K562 (cell line): ENCODE data around the gene BTN3A1. TPM values are rescaled to one million over a fixed set of nuclear protein-coding genes. Genes with fewer than 3 reads are reported as not detected.

Source experiments
- ATAC-seq: fragments of 200-7000 bp; cut with Tn5 transposase; 3 replicates; pipeline ENCODE4 v1.9.1; 2020; ENCODE audit warnings: moderate library complexity
- BruUV-seq: library from RNA; stranded (reverse); fragments of 400-500 nt; replicated peaks from 2 replicates; lab custom pipeline; 2021; lab: Mats Ljungman, UMichigan
- CTCF ChIA-PET: fragments of 300-600 bp; formaldehyde crosslinking; extraction: SDS; loops from one replicate; lab custom pipeline; 2021; ENCODE audit warnings: low intra/inter-chr PET ratio; lab: Yijun Ruan, JAX
- POLR2A ChIA-PET: fragments of 300-600, 350-650 bp; sonication (Branson Sonifier 250); formaldehyde crosslinking; extraction: SDS; loops from one replicate; lab custom pipeline; 2021; ENCODE audit warnings: antibody characterized with exemption, inconsistent platforms; lab: Yijun Ruan, JAX
- DNase-seq, 4 experiments: peaks; one replicate each; pipeline versions ENCODE4 v3.0.0 to v3.0.0-alpha.2; 2011 to 2018; ENCODE audit warnings: low spot score in 3 of 4, mixed read lengths in 3 of 4; ENCODE audit errors: extremely low read depth in 1 of 4
- FAIRE-seq: peaks from 2 replicates; lab custom pipeline; 2011; peaks lifted over from hg19 to GRCh38; lab: Jason Lieb, UNC
- H2AFZ ChIP-seq: 2 replicates; pipeline ENCODE4 v1.6.0; 2011; ENCODE audit warnings: low read depth, low read length, control low read depth, inconsistent platforms
- H3K27ac ChIP-seq: fragments of 200-600 bp; 3 replicates; pipeline ENCODE4 v1.8.0; 2011; ENCODE audit warnings: low read depth, mild to moderate bottlenecking, control low read depth, inconsistent platforms, low read length, moderate library complexity, mixed read lengths; ENCODE audit errors: extremely low read depth
- H3K27me3 ChIP-seq, 2 experiments: fragments of 300-600 bp in 1 of 2; 2 replicates in 1 of 2; 3 replicates in 1 of 2; pipeline versions ENCODE4 v1.6.0 to v1.8.0; 2011; ENCODE audit warnings: inconsistent platforms in 2 of 2, low read length in 2 of 2, mild to moderate bottlenecking in 1 of 2, mixed read lengths in 1 of 2, moderate library complexity in 1 of 2; ENCODE audit not compliant: control insufficient read depth in 2 of 2, insufficient read depth in 2 of 2
- H3K36me3 ChIP-seq: fragments of 300-600 bp; 3 replicates; pipeline ENCODE4 v1.8.0; 2011; ENCODE audit warnings: mild to moderate bottlenecking, low read length, inconsistent platforms; ENCODE audit not compliant: control insufficient read depth, insufficient read depth
- H3K4me1 ChIP-seq, 2 experiments: fragments of 200-600 bp in 1 of 2; replicated peaks in 1 of 2; 2 replicates in 1 of 2; 3 replicates in 1 of 2; pipeline versions ENCODE4 v1.5.1 to v1.8.0; 2011; ENCODE audit warnings: inconsistent platforms in 2 of 2, low read length in 2 of 2, mild to moderate bottlenecking in 1 of 2, mixed read lengths in 1 of 2, moderate library complexity in 1 of 2; ENCODE audit not compliant: control insufficient read depth in 2 of 2, insufficient read depth in 2 of 2
- H3K4me2 ChIP-seq: 2 replicates; pipeline ENCODE4 v1.6.1; 2011; ENCODE audit warnings: low read length, control low read depth, inconsistent platforms, mixed read lengths; ENCODE audit not compliant: insufficient read depth
- H3K4me3 ChIP-seq: fragments of 200-600 bp; sonication (generic), shearing (Covaris generic); 2 replicates; pipeline ENCODE4 v1.5.1; 2016; ENCODE audit warnings: control low read depth, inconsistent platforms
- H3K79me2 ChIP-seq: fragments of 200-600 bp; 3 replicates; pipeline ENCODE4 v1.8.0; 2011; ENCODE audit warnings: low read length, inconsistent platforms; ENCODE audit not compliant: control insufficient read depth, insufficient read depth
- H3K9ac ChIP-seq, 2 experiments: 2 replicates each; pipeline versions ENCODE4 v1.6.0 to v1.6.1; 2011; ENCODE audit warnings: low read depth in 2 of 2, low read length in 2 of 2, control low read depth in 1 of 2, inconsistent platforms in 1 of 2, mild to moderate bottlenecking in 1 of 2, mixed read lengths in 1 of 2; ENCODE audit not compliant: insufficient read depth in 1 of 2
- H3K9me1 ChIP-seq: one replicate; pipeline ENCODE4 v1.6.0; 2011; ENCODE audit warnings: inconsistent platforms, mild to moderate bottlenecking, low read length, moderate library complexity; ENCODE audit not compliant: control insufficient read depth, insufficient read depth
- H3K9me3 ChIP-seq: replicated peaks from 2 replicates; pipeline ENCODE4 v1.5.1; 2011; ENCODE audit warnings: low read depth, low read length, inconsistent platforms; ENCODE audit not compliant: control insufficient read depth, insufficient read depth
- H4K20me1 ChIP-seq: replicated peaks from 2 replicates; pipeline ENCODE4 v1.6.1; 2011; ENCODE audit warnings: low read length, inconsistent platforms, mixed read lengths; ENCODE audit not compliant: control insufficient read depth, insufficient read depth
- FOSL1 ChIP-seq: fragments of 200-800 bp; sonication (Bioruptor generic); conservative IDR thresholded peaks from 2 replicates; pipeline ENCODE4 v1.6.1; 2016; ENCODE audit warnings: missing genetic modification characterization, missing compliant biosample characterization
- HDGF ChIP-seq: fragments of 450-650 bp; IDR thresholded peaks from 2 replicates; pipeline ENCODE4 v1.6.1; 2016
- JUND ChIP-seq, 2 experiments: IDR thresholded peaks; 2 replicates in 1 of 2; 3 replicates in 1 of 2; pipeline ENCODE4 v1.6.1; 2011; ENCODE audit warnings: borderline replicate concordance in 2 of 2, low read depth in 2 of 2, low read length in 2 of 2, improper control_type of control experiment in 1 of 2, missing biosample characterization in 1 of 2, missing genetic modification characterization in 1 of 2, missing genetic modification reagents in 1 of 2
- KDM1A ChIP-seq, 2 experiments: fragments of 450-650 bp; IDR thresholded peaks; 2 replicates each; pipeline ENCODE4 v1.6.1; 2016; ENCODE audit warnings: mild to moderate bottlenecking in 2 of 2
- RBFOX2 ChIP-seq: fragments of 200-400 bp; formaldehyde crosslinking; IDR thresholded peaks from 2 replicates; pipeline ENCODE4 v1.6.1; 2017; ENCODE audit warnings: low read depth, mild to moderate bottlenecking, low read length, moderate library complexity
- TEAD4 ChIP-seq, 2 experiments: sonication (generic) in 1 of 2; formaldehyde crosslinking in 1 of 2; IDR thresholded peaks; 2 replicates each; pipeline versions ENCODE4 v1.6.1 to v1.8.0; 2012 to 2022; ENCODE audit warnings: borderline replicate concordance in 1 of 2, inconsistent platforms in 1 of 2, low read length in 1 of 2, mild to moderate bottlenecking in 1 of 2, missing genetic modification reagents in 1 of 2
- ZBTB1 ChIP-seq: sonication (generic); formaldehyde crosslinking; IDR thresholded peaks from 2 replicates; pipeline ENCODE4 v1.8.1; 2023; ENCODE audit warnings: missing genetic modification reagents, low read depth, mild to moderate bottlenecking, borderline replicate concordance
- in situ Hi-C: fragments of 300-500 bp; cut with MboI; formaldehyde crosslinking; loops from 4 replicates; pipeline ENCODE4 v1.15.0; 2018; ENCODE audit warnings: inconsistent platforms, mixed read lengths
- intact Hi-C: fragments of 100-400 bp; cut with micrococcal nuclease; formaldehyde crosslinking; loops from 2 replicates; pipeline ENCODE4 v1.14.2; 2022
- polyA plus RNA-seq, 8 experiments: library from polyadenylated mRNA; depleted of rRNA in 4 of 8; stranded (reverse) in 5 of 8; unstranded in 3 of 8; fragments of >200 nt; fragmentation: Nextera tagmentation in 2 of 8; fragmentation: Illumina TruSeq in 1 of 8; extraction: Ambion mirVana in 2 of 8; extraction: Trizol in 1 of 8; gene quantifications; 2 replicates each; pipeline versions ENCODE4 v1.2.1 to v1.2.3, GENCODE V29; 2011 to 2014; ENCODE audit warnings: inconsistent platforms in 1 of 8, missing spikeins in 1 of 8
- total RNA-seq, 7 experiments: library from RNA; depleted of rRNA in 6 of 7; stranded (reverse); fragments of >200 nt in 6 of 7; fragmentation: Illumina TruSeq in 2 of 7; extraction: Trizol in 2 of 7; gene quantifications; 2 replicates each; pipeline versions ENCODE4 v1.2.1 to v1.2.3, GENCODE V29; 2011 to 2021; ENCODE audit warnings: low replicate concordance in 1 of 7
- TF ChIP-seq, protein P1 (sequence below): fragments of 200-800 bp; sonication (Bioruptor generic); IDR thresholded peaks from 2 replicates; pipeline ENCODE4 v1.6.1; 2017; ENCODE audit warnings: missing genetic modification characterization, missing compliant biosample characterization
- TF ChIP-seq, protein P2 (sequence below), 2 experiments: fragments of 450-650 bp in 1 of 2; sonication (generic) in 1 of 2; formaldehyde crosslinking in 1 of 2; IDR thresholded peaks; 2 replicates each; pipeline versions ENCODE4 v1.7.1 to v1.9.0; 2016 to 2022; ENCODE audit warnings: inconsistent platforms in 1 of 2, mild to moderate bottlenecking in 1 of 2, missing genetic modification reagents in 1 of 2

The BTN3A1 gene
- total and polyA plus RNA-seq, 9 of the 15 experiments (the other 6 are each of a cell fraction or from before 2014, with no cell fraction given) = 0.84 to 8.5 (median 3.9) TPM

DNA sequence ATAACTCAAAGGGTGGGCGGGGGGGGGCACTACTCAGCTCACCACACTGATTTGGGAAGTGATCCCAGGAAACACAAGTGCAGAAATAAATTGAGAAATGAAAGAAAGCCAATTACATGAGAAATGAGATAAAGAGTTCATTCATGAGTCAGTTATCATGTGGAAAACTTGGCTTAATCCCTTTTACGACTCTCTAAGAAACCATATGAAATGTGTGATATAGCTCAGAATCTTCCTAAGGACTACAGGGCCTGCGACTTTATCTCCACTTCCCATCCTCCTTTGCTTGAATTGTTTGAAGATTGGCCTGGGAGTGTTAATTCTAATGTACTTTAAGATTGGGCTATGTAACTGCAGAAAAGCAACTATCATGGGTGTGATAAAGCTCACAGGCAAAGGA lies 22.8 kb upstream of the BTN3A1 start (continued):
- TF ChIP-seq JUND (IDR thresholded peaks at IDR 0.05; ENCODE audit: borderline replicate concordance, low read depth, low read length) (0 out of 2 replicates have a peak, but pooled peaks have one; percentile 8), JUND (tag; IDR thresholded peaks at IDR 0.05; ENCODE audit: borderline replicate concordance, low read depth, low read length) (0 out of 3 replicates have a peak, but pooled peaks have one; percentile 43), TEAD4 (IDR thresholded peaks at IDR 0.05; ENCODE audit: low read length) (0 out of 2 replicates have a peak, but pooled peaks have one; percentile 17), TEAD4 (CRISPR knock-in tag; IDR thresholded peaks at IDR 0.05; ENCODE audit: borderline replicate concordance) (no peak), KDM1A (IDR thresholded peaks at IDR 0.05) (peak in 1 of 2 experiments; percentile 24; a peak in 1 of 4 replicates)
- TF ChIP-seq, protein P1, sequence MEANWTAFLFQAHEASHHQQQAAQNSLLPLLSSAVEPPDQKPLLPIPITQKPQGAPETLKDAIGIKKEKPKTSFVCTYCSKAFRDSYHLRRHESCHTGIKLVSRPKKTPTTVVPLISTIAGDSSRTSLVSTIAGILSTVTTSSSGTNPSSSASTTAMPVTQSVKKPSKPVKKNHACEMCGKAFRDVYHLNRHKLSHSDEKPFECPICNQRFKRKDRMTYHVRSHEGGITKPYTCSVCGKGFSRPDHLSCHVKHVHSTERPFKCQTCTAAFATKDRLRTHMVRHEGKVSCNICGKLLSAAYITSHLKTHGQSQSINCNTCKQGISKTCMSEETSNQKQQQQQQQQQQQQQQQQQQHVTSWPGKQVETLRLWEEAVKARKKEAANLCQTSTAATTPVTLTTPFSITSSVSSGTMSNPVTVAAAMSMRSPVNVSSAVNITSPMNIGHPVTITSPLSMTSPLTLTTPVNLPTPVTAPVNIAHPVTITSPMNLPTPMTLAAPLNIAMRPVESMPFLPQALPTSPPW (CRISPR knock-in tag) = 0 out of 2 replicates have a peak, but pooled peaks have one; percentile 19

DNA sequence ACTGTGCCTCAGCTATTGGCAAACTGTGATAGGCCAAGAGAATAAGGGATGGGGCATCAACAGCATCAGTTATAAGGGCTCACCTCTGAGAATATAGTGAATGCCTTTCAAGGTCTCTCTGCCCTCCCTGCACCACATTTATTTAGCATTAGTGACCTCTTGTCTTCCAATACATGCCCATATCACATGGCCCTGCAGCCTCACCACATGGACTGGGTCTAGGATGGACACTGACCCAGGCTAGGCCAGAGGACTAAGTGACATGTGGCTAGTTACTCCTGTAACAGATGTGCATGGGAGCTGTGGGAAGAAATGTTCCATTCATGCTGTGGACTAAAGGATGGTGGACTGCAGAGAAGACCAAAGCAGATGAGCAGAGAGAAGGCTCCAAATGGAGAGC lies 22.3 kb upstream of the BTN3A1 start:
- no peaks in the 10 kb centered on the region for H3K27me3 ChIP-seq
- no peak overlapping the region for H3K27ac ChIP-seq
- H3K36me3 ChIP-seq = no peaks in the 10 kb centered on the region
- no TSS peak for BruUV-seq
- FAIRE-seq (no peak), DNase-seq (no peak), ATAC-seq (no peak)
- ChIA-PET POLR2A (interaction anchor here (1.5 to 1.6 kb wide), 2 partner anchors 10 to 12 kb away, joined by 3 to 7 read pairs; no protein-coding TSS in a partner anchor), CTCF (no interaction called here)
- H3K4me1 ChIP-seq = peaks cover 13 to 30% of the 10 kb centered on the region in 2 experiments
- no peak overlapping the region for H3K4me3 ChIP-seq
- H3K9me1 ChIP-seq = peaks cover 3% of the 10 kb centered on the region
- no peak overlapping the region for H2AFZ ChIP-seq
- no peak overlapping the region for H3K9ac ChIP-seq
- intact Hi-C loops = no loop called here
- H3K4me2 ChIP-seq = no peak overlapping the region; the same call in 1 of the 2 replicates
- peaks cover 6% of the 10 kb centered on the region for H3K79me2 ChIP-seq
- in situ Hi-C loops = no loop called here
- no peaks in the 10 kb centered on the region; the same call in 1 of the 2 replicates for H4K20me1 ChIP-seq
- no peaks in the 10 kb centered on the region for H3K9me3 ChIP-seq
- TF ChIP-seq ZBTB1 (CRISPR knock-in tag) (no peak), HDGF (no peak), FOSL1 (tag) (peak; percentile 8; the same call in 1 of the 2 replicates), RBFOX2 (no peak)
- TF ChIP-seq, protein P2, sequence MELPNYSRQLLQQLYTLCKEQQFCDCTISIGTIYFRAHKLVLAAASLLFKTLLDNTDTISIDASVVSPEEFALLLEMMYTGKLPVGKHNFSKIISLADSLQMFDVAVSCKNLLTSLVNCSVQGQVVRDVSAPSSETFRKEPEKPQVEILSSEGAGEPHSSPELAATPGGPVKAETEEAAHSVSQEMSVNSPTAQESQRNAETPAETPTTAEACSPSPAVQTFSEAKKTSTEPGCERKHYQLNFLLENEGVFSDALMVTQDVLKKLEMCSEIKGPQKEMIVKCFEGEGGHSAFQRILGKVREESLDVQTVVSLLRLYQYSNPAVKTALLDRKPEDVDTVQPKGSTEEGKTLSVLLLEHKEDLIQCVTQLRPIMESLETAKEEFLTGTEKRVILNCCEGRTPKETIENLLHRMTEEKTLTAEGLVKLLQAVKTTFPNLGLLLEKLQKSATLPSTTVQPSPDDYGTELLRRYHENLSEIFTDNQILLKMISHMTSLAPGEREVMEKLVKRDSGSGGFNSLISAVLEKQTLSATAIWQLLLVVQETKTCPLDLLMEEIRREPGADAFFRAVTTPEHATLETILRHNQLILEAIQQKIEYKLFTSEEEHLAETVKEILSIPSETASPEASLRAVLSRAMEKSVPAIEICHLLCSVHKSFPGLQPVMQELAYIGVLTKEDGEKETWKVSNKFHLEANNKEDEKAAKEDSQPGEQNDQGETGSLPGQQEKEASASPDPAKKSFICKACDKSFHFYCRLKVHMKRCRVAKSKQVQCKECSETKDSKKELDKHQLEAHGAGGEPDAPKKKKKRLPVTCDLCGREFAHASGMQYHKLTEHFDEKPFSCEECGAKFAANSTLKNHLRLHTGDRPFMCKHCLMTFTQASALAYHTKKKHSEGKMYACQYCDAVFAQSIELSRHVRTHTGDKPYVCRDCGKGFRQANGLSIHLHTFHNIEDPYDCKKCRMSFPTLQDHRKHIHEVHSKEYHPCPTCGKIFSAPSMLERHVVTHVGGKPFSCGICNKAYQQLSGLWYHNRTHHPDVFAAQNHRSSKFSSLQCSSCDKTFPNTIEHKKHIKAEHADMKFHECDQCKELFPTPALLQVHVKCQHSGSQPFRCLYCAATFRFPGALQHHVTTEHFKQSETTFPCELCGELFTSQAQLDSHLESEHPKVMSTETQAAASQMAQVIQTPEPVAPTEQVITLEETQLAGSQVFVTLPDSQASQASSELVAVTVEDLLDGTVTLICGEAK (IDR thresholded peaks at IDR 0.05) = no peak
- TF ChIP-seq, protein P2 (CRISPR knock-in tag; IDR thresholded peaks at IDR 0.05) = no peak
